Gastroesophageal sphincter (tissue), 4 donors: ENCODE measurements around the gene CDH9. TPM values are rescaled to one million over a fixed set of nuclear protein-coding genes. Genes with fewer than 3 reads are reported as not detected.

Experiments
- ATAC-seq: fragments of 150-250 bp; one replicate; pipeline ENCODE4 v1.9.1; 2016; ENCODE audit warnings: mild to moderate bottlenecking, moderate library complexity
- H3K27ac ChIP-seq, 4 donors: fragments of 200-600 bp; sonication (generic) in 3 of 4; 1 replicate in 3 of 4; 2 replicates in 1 of 4; pipeline ENCODE4 v1.5.1; 2016 to 2019
- H3K27me3 ChIP-seq: fragments of 200-600 bp; sonication (generic); one replicate; pipeline ENCODE4 v1.5.1; 2019
- H3K36me3 ChIP-seq, 2 donors: fragments of 200-600 bp; sonication (generic); one replicate each; pipeline ENCODE4 v1.5.1; 2019; ENCODE audit warnings: control low read depth in 1 of 2
- H3K4me1 ChIP-seq, 3 donors: fragments of 200-600 bp; sonication (generic); 1 replicate in 2 of 3; 2 replicates in 1 of 3; pipeline ENCODE4 v1.5.1; 2016 to 2019; ENCODE audit warnings: control low read depth in 2 of 3
- H3K4me3 ChIP-seq, 2 donors: fragments of 200-600 bp; sonication (generic); one replicate each; pipeline ENCODE4 v1.5.1; 2019; ENCODE audit warnings: mild to moderate bottlenecking in 1 of 2, moderate library complexity in 1 of 2
- H3K9me3 ChIP-seq, 3 donors: fragments of 200-600 bp; sonication (generic); one replicate each; pipeline ENCODE4 v1.5.1; 2017 to 2019; ENCODE audit warnings: control low read depth in 2 of 3
- EP300 ChIP-seq: sonication (generic); formaldehyde crosslinking; IDR thresholded peaks from one replicate; pipeline ENCODE4 v1.6.1; 2017; ENCODE audit warnings: antibody characterized with exemption, mild to moderate bottlenecking
- POLR2A ChIP-seq, 2 donors: fragments of 450-650 bp; IDR thresholded peaks; one replicate each; pipeline ENCODE4 v1.6.1; 2017; ENCODE audit warnings: antibody characterized with exemption in 2 of 2, mild to moderate bottlenecking in 2 of 2, moderate library complexity in 1 of 2
- POLR2AphosphoS5 ChIP-seq: sonication (generic); formaldehyde crosslinking; IDR thresholded peaks from one replicate; pipeline ENCODE4 v1.6.1; 2017; ENCODE audit warnings: antibody characterized with exemption
- WGBS, 2 donors: methylation state at CpG; one replicate each; pipeline ENCODE4 v1.1.5; 2018; ENCODE audit warnings: low coverage in 1 of 2; 5-methylcytosine and 5-hydroxymethylcytosine counted together
- total RNA-seq, 4 donors: library from RNA; depleted of rRNA; stranded (reverse); fragments of >200 nt; gene quantifications; one replicate each; pipeline ENCODE4 v1.1.0, GENCODE V29; 2016
- TF ChIP-seq, protein P1 (sequence below), 4 experiments: fragments of 200-600 bp in 2 of 4; fragments of 450-650 bp in 2 of 4; sonication (generic) in 1 of 4; IDR thresholded peaks; one replicate each; pipeline ENCODE4 v1.5.1; 2017 to 2019; ENCODE audit warnings: antibody characterized with exemption in 4 of 4, mild to moderate bottlenecking in 2 of 4, moderate library complexity in 2 of 4

The CDH9 gene
- total RNA-seq, 4 donors from 2014 or later, result not detected

GRCh38 chr5:27010646-27011045, 27.7 kb downstream of the CDH9 start:
- TF ChIP-seq POLR2A (IDR thresholded peaks at IDR 0.05), result no peak
- TF ChIP-seq EP300, result no peak
- TF ChIP-seq, protein P1, sequence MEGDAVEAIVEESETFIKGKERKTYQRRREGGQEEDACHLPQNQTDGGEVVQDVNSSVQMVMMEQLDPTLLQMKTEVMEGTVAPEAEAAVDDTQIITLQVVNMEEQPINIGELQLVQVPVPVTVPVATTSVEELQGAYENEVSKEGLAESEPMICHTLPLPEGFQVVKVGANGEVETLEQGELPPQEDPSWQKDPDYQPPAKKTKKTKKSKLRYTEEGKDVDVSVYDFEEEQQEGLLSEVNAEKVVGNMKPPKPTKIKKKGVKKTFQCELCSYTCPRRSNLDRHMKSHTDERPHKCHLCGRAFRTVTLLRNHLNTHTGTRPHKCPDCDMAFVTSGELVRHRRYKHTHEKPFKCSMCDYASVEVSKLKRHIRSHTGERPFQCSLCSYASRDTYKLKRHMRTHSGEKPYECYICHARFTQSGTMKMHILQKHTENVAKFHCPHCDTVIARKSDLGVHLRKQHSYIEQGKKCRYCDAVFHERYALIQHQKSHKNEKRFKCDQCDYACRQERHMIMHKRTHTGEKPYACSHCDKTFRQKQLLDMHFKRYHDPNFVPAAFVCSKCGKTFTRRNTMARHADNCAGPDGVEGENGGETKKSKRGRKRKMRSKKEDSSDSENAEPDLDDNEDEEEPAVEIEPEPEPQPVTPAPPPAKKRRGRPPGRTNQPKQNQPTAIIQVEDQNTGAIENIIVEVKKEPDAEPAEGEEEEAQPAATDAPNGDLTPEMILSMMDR (IDR thresholded peaks at IDR 0.05), result no peak
- TF ChIP-seq POLR2AphosphoS5, result no peak
- Histone ChIP-seq H3K4me3 (no peak overlapping the region), H3K4me1 (no peaks in the 10 kb centered on the region), H3K27ac (no peak overlapping the region), H3K27me3 (no peaks in the 10 kb centered on the region), H3K9me3 (no peaks in the 10 kb centered on the region), H3K36me3 (no peaks in the 10 kb centered on the region)
- ATAC-seq, result no peak
- 82% methylated on average over 1 of the region's 1 CpG; no CpG with 5 or more reads in 1 of the 2 donors for WGBS, 2 donors

DNA sequence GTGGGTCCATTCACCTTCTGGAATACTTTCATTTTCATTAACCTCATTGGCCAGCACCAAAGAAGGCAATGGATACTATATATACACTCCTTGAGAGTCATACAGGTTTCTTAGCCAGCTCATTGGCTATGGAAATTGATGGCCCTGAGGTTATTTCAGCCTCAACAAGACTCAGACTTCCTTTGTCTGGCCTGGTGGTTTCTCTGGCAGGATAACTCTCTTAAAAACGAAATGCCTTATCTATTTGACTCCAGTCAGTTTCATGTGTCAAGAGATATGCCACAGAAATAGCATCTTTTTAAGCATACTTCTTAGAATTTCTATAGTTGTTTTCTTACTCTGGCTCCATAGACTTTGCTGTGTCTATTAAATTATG, 28.9 kb downstream of the CDH9 start:
- no peaks in the 10 kb centered on the region for H3K36me3 ChIP-seq
- no peak for ATAC-seq
- 38 to 80% methylated on average over 1 of the region's 1 CpG for WGBS, 2 donors
- TF ChIP-seq, protein P1 (IDR thresholded peaks at IDR 0.05), result no peak
- TF ChIP-seq POLR2AphosphoS5, result no peak
- TF ChIP-seq POLR2A (IDR thresholded peaks at IDR 0.05), result no peak
- TF ChIP-seq EP300, result no peak
- H3K27me3 ChIP-seq, result no peaks in the 10 kb centered on the region
- no peak overlapping the region for H3K4me3 ChIP-seq
- no peaks in the 10 kb centered on the region for H3K4me1 ChIP-seq
- no peak overlapping the region for H3K27ac ChIP-seq
- H3K9me3 ChIP-seq, result no peaks in the 10 kb centered on the region

- Histone ChIP-seq H3K36me3 (no peaks in the 10 kb centered on the region), H3K4me3 (no peak overlapping the region), H3K27me3 (no peaks in the 10 kb centered on the region), H3K4me1 (no peaks in the 10 kb centered on the region), H3K9me3 (no peaks in the 10 kb centered on the region), H3K27ac (no peak overlapping the region)
- TF ChIP-seq, protein P1 (IDR thresholded peaks at IDR 0.05), result no peak
- TF ChIP-seq POLR2AphosphoS5 (no peak), EP300 (no peak), POLR2A (IDR thresholded peaks at IDR 0.05) (no peak)
- 71 to 86% methylated on average over 2 to 3 of the region's 3 CpGs for WGBS, 2 donors
- no peak for ATAC-seq
These were observed 29.5 kb downstream of the CDH9 start for GRCh38 chr5:27008604-27009539.

GRCh38 chr5:27007121-27007520, 31.3 kb downstream of the CDH9 start:
- Histone ChIP-seq H3K4me3 (no peak overlapping the region), H3K9me3 (no peaks in the 10 kb centered on the region), H3K27ac (no peak overlapping the region), H3K4me1 (no peaks in the 10 kb centered on the region), H3K36me3 (no peaks in the 10 kb centered on the region), H3K27me3 (no peaks in the 10 kb centered on the region)
- TF ChIP-seq EP300 (no peak), POLR2AphosphoS5 (no peak), POLR2A (IDR thresholded peaks at IDR 0.05) (no peak)
- TF ChIP-seq, protein P1 (IDR thresholded peaks at IDR 0.05), result no peak
- no peak for ATAC-seq

DNA sequence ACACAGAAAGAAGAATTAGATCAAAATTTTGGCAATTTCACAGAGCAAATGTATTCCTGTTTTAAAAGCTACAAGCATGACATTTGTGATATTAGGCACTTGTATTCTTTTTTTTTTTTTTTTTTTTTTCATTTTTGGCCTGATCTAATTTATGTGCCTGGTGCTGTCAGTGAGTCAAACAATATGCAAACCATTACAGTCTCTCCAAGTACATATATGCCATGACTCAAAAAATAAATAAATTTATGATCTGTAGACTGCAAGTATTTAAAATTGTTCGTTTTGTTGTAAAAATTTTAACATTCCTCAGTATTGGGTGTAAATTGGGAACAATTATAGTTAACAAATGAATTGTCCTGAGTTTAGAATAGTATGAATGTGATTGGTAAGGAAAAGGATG, 51.4 kb downstream of the CDH9 start:
- no peak for ATAC-seq
- H3K27me3 ChIP-seq, result no peaks in the 10 kb centered on the region
- no peaks in the 10 kb centered on the region for H3K9me3 ChIP-seq
- H3K36me3 ChIP-seq, result no peaks in the 10 kb centered on the region
- H3K27ac ChIP-seq, result no peak overlapping the region
- WGBS, 2 donors, result 22 to 38% methylated on average over 1 of the region's 1 CpG
- H3K4me3 ChIP-seq, result no peak overlapping the region
- TF ChIP-seq, protein P1 (IDR thresholded peaks at IDR 0.05), result no peak
- no peak for TF ChIP-seq EP300
- no peak for TF ChIP-seq POLR2A (IDR thresholded peaks at IDR 0.05)
- no peak for TF ChIP-seq POLR2AphosphoS5
- H3K4me1 ChIP-seq, result no peaks in the 10 kb centered on the region
